Vagina (tissue), 2 donors: ENCODE data around the gene SIAE.

Experiments
- POLR2A ChIP-seq, 2 donors: fragments of 450-650 bp; IDR thresholded peaks; one replicate each; pipeline ENCODE4 v1.6.1; 2017; ENCODE audit warnings: antibody characterized with exemption in 2 of 2, mild to moderate bottlenecking in 2 of 2, moderate library complexity in 2 of 2
- TF ChIP-seq, protein P1 (sequence below), 3 experiments: fragments of 450-650 bp in 2 of 3; fragments of 200-600 bp in 1 of 3; sonication (generic) in 1 of 3; IDR thresholded peaks; one replicate each; pipeline ENCODE4 v1.5.1; 2017 to 2019; ENCODE audit warnings: antibody characterized with exemption in 3 of 3, mild to moderate bottlenecking in 2 of 3, moderate library complexity in 2 of 3

DNA sequence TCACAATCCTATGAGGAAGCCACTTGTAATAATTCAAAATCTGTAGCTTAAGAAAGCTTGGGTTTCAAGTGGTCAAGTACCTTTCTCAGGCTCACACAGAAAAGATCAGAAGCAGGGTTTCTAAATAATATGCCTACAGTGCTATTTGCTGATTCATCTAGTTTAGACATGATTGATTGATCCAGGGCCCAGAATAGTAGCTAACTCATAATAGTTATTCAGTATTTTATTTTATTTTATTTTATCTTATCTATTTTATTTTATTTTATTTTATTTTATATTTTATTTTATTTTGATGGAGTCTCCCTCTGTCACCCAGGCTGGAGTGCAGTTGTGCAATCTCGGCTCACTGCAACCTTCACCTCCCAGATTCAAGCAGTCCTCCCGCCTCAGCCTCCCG, 78.2 kb downstream of the SIAE start:
- TF ChIP-seq, protein P1, sequence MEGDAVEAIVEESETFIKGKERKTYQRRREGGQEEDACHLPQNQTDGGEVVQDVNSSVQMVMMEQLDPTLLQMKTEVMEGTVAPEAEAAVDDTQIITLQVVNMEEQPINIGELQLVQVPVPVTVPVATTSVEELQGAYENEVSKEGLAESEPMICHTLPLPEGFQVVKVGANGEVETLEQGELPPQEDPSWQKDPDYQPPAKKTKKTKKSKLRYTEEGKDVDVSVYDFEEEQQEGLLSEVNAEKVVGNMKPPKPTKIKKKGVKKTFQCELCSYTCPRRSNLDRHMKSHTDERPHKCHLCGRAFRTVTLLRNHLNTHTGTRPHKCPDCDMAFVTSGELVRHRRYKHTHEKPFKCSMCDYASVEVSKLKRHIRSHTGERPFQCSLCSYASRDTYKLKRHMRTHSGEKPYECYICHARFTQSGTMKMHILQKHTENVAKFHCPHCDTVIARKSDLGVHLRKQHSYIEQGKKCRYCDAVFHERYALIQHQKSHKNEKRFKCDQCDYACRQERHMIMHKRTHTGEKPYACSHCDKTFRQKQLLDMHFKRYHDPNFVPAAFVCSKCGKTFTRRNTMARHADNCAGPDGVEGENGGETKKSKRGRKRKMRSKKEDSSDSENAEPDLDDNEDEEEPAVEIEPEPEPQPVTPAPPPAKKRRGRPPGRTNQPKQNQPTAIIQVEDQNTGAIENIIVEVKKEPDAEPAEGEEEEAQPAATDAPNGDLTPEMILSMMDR (IDR thresholded peaks at IDR 0.05): no peak
- TF ChIP-seq POLR2A (IDR thresholded peaks at IDR 0.05): no peak
